Inferior parietal cortex (tissue), 1 donor: Measurements from ENCODE around the gene MYO9B.
"Not testable (repeated sequence)": the region's sequence is repeated elsewhere in the genome, so short reads cannot be mapped to it uniquely, and the experiment has no call there.

Source experiments
- DNase-seq: peaks from one replicate; pipeline ENCODE4 v3.0.0-alpha.2; 2016; ENCODE audit errors: extremely low spot score

The MYO9B gene

GRCh38 chr19:17180997-17181702, 105.6 kb downstream of the MYO9B start:
- DNase-seq, result no peak

- DNase-seq, result no peak
Measured at GRCh38 chr19:17183271-17183761, 107.7 kb downstream of the MYO9B start.

GRCh38 chr19:17183858-17184321, 108.3 kb downstream of the MYO9B start:
- DNase-seq, result peak; percentile 3

GRCh38 chr19:17184371-17184841, 108.8 kb downstream of the MYO9B start:
- no peak for DNase-seq

GRCh38 chr19:17185590-17185989, 110.0 kb downstream of the MYO9B start:
- DNase-seq, result no peak

- DNase-seq, result not testable (repeated sequence)
Measured at GRCh38 chr19:17191736-17192135, 116.2 kb downstream of the MYO9B start.

GRCh38 chr19:17192751-17193150, 117.2 kb downstream of the MYO9B start:
- no peak for DNase-seq

GRCh38 chr19:17194608-17195007, 119.0 kb downstream of the MYO9B start:
- no peak for DNase-seq

GRCh38 chr19:17195106-17195505, 119.5 kb downstream of the MYO9B start:
- no peak for DNase-seq

GRCh38 chr19:17196610-17197009, 121.0 kb downstream of the MYO9B start:
- DNase-seq, result no peak

GRCh38 chr19:17197666-17198065, 122.1 kb downstream of the MYO9B start:
- DNase-seq, result no peak

- DNase-seq, result no peak
Measured at GRCh38 chr19:17200408-17201079, 125.0 kb downstream of the MYO9B start.

GRCh38 chr19:17202249-17202648, 126.7 kb downstream of the MYO9B start:
- DNase-seq, result no peak

- DNase-seq, result no peak
Measured at GRCh38 chr19:17202713-17203112, 127.1 kb downstream of the MYO9B start.

GRCh38 chr19:17205237-17206140, 129.9 kb downstream of the MYO9B start:
- peak; percentile 42 for DNase-seq

GRCh38 chr19:17206736-17207581, 131.4 kb downstream of the MYO9B start:
- DNase-seq, result no peak

GRCh38 chr19:17209126-17210036, 133.8 kb downstream of the MYO9B start:
- peak; percentile 15 for DNase-seq

- DNase-seq, result no peak
Measured at GRCh38 chr19:17210296-17210695, 134.7 kb downstream of the MYO9B start.

GRCh38 chr19:17211547-17212446, 136.2 kb downstream of the MYO9B start:
- DNase-seq, result no peak
